GM23248 (cell line): ENCODE measurements around the gene CATSPERD.

Experiments used
- EZH2 ChIP-seq: fragments of 200-600 bp; sonication (generic); IDR thresholded peaks from 2 replicates; pipeline ENCODE4 v1.6.1; 2018; ENCODE audit warnings: antibody characterized with exemption, mild to moderate bottlenecking; ENCODE audit not compliant: insufficient read depth, poor library complexity, severe bottlenecking
- EZH2phosphoT487 ChIP-seq: fragments of 200-600 bp; sonication (generic); IDR thresholded peaks from 2 replicates; pipeline ENCODE4 v1.6.1; 2018; ENCODE audit warnings: antibody characterized with exemption, moderate library complexity, mild to moderate bottlenecking, low read depth; ENCODE audit not compliant: insufficient read depth

DNA sequence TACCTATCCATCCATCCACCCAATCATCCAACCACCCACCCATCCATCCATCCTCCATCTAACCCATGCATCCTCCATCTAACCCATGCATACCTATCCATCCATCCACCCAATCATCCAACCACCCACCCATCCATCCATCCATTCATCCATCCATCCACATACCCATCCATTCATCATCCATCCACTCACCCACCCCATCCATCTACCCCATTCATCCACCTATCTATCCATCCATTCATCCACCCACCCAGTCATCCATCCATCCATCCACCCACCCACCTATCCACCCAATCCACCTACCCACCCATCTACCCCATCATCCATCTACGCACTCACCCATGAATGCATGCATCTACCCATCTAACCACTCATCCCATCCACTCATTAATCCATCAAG is 46.7 kb upstream of the CATSPERD start:
- TF ChIP-seq EZH2, result no peak
- no peak for TF ChIP-seq EZH2phosphoT487
